Panc1 (cell line): ENCODE data around the gene RFPL1.

Experiments used
- CTCF ChIP-seq: fragments of 450-650 bp; IDR thresholded peaks from 2 replicates; pipeline ENCODE4 v1.5.1; 2017; ENCODE audit warnings: mild to moderate bottlenecking
- TCF7L2 ChIP-seq: IDR thresholded peaks from 2 replicates; pipeline ENCODE4 v1.6.1; 2011; ENCODE audit warnings: mild to moderate bottlenecking, low read depth, low read length, inconsistent platforms

DNA sequence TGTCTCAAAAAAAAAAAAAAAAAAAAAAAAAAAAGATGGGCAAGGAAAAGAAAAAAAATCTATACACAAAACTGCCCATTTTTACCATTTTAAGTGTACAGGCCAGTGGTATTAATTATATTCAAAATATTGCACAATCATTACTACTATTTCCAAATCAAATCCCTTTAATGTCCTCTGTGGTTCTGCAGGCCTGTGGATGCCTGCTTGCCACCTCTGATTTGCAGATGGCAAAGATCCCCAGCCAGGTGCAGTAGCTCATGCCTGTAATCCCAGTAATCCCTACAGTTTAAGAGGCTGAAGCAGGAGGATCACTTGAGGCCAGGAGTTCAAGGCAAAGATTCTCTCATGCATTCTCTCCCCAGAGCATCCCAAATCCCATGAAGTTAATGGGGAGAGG lies 20.2 kb downstream of the RFPL1 start:
- TF ChIP-seq CTCF (no peak), TCF7L2 (no peak)
